Activated CD4-positive, alpha-beta T cell treated with anti-CD3 and anti-CD28 coated beads for 48 hours (primary cell): ENCODE results near the gene PLPP7.
"Not testable (repeated sequence)": the region's sequence is repeated elsewhere in the genome, so short reads cannot be mapped to it uniquely, and the experiment has no call there.

Experiments used
- DNase-seq: peaks from one replicate; pipeline ENCODE4 v3.0.0-alpha.2; 2020

Gene PLPP7

DNA sequence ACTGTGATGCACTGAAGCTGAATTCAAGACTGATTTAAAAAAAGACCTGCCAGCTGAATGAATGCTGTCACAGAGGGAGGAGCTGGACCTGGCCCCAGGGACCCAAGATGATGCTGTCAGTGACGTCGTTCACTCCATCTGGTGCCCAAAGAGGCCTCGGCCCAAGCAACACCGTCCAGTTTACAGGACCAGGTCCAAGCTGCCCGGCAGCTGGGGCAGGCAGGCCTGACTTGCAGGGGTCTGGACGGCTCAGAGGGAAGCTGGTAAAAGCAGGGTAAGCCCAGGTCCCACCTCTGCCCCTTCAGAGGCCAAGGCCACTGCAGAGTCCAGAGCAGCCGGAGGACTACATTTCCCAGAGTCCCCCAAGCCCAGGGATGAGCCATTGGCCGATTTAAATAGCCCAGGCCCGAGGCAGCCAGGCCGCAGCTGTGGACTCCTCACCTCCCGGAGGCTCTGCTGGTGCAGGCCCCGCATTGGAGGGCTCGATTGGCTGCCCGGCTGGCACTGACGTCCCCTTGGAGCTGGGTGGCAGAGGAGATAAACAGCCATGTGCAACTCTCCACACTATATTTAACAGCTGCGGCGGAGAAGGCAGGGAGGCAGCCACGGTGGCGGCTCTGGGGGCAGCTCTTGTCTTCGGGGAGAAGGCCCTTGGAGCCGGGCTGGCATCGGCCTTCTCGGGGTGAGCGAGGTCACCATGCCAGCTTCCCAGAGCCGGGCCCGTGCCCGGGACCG lies at the start of gene PLPP7:
Gene PLPP7 (plus strand): TSS at position 423 of the 735 bp plus-strand sequence. CDS start 275 bp downstream, at position 698.
- no peak for DNase-seq

DNA sequence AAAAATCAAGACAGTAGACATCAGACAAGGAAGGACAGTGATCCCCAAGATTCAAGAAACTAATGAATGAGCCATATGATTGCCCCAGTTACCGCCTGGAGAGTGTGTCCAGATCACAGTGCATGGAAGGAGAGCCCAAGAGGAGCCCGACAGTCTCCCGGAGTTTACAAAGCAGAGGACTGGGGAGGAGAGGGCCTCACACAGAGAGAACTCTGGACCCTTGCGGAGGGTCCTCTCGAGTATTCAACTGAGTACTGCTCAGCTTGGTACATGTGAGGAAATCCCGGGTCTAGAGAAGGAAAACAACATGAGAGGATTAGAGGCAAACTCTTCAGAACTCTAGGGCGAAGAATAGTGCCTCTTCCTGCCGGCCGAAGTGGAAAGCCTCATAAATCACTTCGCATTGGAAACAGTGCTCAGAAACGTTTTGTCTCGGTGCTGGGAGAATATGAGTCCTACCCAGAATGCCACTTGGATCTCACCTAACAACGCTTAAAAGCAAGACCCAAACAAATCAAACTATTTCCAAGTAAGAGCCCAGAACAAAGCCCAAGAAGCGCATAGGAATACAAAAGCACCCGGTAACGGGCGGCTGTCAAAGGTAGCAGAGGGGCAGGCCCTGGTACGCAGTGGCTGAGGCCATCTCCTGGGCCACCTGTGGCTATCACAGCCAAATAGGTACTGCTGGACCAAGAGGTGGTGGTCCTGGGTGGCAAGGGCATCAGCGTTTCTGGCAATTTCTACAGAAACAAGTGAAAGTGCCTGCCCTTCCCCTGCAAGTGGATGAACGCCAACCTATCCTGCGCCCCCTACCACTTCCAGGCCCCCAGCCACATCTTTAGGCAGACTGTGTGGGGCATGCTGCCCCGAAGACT lies 49.2 kb upstream of the PLPP7 start:
- DNase-seq = no peak

DNA sequence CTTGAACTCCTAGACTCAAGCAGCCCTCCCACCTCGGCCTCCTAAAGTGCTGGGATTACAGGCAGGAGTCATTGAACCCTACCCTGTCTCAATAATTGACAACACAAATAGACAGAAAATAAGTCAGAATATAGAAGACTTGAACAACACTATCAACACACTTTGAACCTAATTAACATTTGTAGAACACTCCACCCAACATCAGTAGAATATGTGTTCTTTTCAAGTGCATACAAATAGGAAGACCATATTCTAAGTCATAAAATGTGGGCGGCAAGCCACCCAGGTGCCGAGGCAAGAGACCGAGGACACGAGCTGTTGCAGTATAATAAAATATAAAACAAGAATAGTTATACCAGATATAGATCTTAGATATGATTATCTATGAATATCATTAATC lies 45.2 kb upstream of the PLPP7 start:
- DNase-seq = not testable (repeated sequence)

DNA sequence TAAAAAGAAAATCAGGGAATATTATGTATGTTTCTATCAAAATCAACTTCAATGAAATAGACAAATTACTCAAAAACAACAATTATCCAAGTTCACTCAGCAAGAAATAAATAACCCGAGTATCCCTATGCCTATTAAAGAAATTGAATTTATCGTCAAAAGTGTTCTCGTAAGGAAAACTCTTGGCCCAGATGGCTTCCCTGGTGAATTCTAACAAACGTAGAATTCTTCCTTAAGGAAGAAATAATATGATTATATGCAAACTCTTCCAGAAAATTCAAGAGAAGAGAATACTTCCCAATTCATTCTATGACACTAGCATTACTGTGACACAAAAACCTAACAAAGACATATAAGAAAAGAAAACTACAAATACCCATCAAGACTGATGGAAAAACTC lies 42.9 kb upstream of the PLPP7 start:
- DNase-seq = no peak

DNA sequence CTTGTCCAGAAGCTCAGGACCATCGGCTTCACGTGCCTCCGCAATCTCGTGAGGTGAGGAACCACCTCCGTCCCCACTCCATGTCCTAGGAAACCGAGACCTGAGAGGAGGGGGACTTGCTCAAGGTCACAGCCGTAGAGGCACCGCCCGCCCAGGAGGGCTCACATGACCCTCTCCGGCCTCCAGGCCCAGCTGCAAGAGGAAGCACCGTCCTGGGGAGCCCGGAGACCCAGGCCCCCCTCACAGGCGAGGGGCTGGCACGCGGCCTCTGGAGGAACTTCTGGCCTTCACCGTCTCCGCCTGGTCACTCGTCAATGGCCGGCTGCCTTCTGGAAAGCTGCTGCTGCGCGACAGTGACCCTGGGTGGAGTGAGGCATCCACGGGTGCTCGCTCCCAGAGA lies 37.4 kb upstream of the PLPP7 start:
- DNase-seq = no peak

DNA sequence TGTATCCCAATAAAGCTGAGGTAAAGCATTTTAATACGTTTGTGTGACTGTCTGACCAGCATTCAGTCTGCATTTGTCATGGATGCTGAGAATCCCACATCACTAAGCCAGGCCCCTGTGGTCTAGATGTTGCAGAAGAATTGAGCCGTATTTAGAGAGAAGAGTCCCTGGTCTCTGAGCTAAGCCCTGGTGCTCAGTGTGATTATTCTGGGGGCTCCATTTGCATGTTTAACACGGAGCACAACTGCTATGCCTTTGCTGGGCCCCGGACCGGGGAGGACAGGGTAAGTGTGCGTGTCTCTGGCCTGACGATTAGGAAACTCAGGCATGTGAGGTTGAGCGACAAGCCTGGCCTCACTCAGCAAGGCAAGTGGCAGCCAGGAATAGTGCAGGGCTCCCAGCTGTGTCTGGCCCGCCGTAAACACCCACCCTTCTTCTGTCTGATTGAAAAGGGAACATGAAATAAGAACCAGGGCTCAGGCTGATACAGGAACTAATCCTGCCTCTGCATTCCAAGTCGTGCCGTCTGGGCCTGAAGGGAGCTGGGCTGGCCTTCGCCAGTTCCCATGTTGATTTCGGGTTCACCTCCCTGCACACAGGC lies 35.5 kb upstream of the PLPP7 start:
- no peak for DNase-seq

DNA sequence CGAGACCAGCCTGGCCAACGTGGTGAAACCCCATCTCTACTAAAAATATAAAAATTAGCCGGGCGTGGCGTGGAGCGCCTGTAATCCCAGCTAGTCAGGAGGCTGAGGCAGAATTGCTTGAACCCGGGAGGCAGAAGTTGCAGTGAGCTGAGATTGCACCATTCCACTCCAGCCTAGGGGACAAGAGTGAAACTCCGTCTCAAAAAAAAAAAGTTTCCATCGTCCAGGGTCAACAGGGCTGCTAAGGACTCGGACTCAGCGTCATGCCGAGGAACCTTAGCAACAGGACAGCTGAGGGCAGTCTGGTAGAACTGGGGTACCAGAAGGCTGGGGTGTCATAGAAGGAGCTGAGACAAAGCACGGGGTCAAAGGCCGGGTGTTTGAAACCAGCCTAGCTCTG lies 34.9 kb upstream of the PLPP7 start:
- no peak for DNase-seq

DNA sequence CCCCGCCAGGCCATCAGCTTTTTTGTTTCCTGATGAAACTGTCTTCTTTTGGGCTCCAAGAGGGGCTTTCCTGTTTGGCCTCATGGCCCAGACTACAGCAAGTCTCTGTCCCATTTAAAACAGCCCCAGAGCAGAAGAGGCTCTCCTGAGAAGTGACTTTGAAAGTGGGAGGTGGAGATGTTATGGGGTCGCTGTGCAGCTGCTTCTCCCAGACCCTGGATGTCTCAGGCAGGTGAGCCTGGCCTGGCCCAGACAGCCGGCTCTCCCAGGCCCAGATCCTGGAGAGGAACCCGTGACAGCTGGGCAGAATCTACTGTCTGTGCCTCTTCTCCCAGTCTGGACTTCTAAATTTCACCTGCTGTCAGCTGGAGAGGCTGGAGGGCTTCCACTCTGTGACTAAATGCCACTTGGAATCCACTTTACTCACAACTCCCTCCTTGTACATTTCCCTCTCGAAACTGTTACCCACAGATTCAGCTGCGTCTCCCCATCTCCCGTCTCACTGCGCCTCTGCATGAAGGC lies 33.8 kb upstream of the PLPP7 start:
- DNase-seq = no peak

DNA sequence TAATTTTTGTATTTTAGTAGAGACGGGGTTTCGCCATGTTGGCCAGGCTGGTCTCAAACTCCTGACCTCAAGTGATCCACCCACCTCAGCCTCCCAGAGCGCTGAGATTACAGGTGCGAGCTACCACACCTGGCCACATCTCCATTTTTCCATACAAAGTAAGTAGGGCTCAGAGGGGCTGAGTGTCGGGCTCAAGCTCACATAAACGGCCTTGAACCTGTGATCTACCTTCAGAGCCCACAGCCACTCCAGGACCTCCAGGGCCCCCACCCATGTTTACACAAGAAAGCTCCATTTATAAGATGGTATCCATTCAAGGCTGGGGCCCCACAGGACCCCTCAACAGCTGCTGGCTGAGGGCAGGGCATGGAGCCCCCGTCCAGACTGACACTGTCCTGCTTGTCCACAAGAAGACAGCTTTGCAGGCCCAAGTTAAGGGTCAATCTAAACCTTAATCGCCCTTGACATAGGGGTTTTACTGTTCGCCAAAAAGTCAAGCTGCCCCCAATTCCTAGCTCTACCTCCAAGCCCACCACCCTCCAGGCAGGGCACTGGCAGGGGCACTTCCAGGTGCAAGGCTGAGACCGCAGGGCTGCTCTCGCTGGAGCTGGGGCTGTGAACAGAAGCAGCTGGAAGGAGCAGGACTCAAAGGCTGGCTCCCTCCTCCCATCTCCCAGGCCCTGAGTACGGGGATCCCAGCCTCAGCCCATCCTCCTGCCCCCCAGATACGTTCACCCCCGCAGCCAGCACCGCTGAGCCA lies 32.1 kb upstream of the PLPP7 start:
- no peak for DNase-seq

DNA sequence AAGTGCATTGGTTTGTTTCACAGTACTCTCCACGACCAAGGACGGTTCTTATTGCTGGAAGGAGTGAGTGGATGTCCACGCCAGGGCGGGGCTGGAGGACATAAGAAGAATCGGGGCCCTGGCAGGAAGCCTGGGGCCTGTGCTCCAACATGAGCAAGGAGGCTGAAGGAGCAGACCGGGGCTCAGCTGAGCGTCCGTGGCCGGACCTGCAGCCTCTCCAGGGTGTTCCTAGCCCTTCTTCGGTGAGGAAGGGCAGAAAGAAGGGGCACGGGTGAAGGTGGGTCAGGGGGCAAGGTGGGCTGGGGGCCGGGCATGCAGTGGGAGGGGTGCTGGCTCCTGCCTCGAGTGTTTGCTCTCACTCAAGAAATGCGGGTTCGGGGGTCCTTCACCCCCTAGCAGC lies 31.3 kb upstream of the PLPP7 start:
- no peak for DNase-seq

DNA sequence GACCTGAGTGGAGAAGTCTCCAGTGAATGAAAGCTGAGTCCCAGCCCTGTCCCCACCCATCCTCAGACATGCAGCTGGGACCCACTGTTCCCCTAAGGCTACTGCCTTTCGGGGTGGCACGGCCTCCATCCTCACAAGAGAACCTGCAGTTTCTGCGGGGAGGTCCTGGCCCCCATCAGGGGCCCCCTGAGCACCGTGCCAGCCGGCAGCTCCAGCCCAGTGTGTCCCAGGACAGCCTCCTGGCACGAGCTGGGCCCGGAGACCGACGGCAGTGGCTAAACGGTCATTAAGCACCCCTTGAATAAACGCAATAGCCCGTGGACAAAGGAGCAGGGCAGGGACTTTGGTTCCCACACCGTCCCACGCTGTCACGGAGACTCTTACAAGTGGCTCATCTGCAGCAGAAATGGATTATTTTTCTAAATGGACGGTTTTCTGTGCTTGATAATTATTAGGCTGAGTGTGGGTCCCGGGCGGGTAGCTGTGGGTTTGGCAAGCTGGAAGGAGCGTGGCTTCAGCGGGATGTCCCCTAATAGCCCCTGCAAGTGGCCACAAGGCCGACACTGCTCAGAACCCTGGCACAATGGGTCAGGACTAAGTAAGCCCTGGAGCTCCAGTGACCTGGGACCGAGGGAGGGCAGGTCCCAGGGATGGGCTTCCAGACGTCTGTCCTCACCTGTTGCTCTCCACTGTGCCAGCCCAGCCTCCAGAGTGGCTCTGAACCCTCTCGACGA lies 30.7 kb upstream of the PLPP7 start:
- DNase-seq = no peak

DNA sequence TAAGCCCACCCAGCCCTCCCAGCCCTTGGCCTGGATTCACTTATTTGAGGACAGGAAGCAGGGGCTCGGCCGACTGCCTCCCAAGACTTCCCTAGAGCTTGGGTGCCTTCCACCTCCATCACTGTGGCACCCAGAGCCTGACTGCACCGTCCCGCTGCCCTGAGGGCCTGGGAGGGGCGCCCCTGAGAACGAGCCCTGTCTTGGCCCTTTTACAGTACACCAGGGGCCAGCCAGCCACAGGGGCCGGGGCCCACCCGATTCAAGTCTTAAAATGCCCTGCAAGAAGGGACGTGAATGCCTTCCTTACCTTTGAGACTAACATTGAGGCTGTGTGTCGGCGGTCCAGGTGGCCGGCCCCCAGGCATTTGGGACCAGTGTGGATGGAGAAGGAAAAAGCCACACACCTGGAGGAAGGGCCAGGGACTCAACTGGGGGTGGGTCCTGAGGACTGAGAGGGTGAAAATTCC lies 30.1 kb upstream of the PLPP7 start:
- DNase-seq = no peak

DNA sequence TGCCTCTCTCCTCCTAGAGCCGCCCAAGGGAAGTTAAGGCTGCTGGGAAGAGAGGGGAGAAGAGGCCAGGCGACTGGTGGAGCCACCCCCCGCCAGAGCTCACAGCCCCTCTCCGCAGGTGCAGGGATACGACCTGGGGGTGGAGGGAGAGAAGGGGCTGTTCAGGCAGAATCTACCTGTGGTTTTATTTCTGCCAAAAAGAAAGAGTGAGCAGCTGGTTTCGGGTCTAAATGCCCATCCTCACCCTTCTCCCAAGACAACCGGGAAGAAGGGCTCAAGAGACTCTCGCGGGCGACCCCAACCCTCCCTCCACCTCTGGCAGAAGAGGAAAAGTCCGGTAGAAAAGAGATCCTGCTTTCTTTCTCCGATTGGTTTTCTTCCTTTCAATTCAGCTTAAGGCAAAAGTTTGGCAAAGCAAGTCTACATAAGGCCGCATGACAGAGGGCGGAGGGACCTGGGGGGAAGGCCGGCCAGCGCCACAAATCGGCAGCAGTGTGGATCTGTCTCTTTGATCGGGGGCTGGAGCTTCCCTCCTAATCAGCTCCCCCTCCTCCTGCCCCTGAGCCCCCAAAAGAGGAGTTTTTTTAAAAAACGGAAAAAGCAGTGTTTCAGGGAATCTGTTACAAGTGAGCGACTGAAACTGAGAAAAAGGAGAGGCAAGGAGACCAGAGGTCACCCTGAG lies 29.5 kb upstream of the PLPP7 start:
- no peak for DNase-seq

DNA sequence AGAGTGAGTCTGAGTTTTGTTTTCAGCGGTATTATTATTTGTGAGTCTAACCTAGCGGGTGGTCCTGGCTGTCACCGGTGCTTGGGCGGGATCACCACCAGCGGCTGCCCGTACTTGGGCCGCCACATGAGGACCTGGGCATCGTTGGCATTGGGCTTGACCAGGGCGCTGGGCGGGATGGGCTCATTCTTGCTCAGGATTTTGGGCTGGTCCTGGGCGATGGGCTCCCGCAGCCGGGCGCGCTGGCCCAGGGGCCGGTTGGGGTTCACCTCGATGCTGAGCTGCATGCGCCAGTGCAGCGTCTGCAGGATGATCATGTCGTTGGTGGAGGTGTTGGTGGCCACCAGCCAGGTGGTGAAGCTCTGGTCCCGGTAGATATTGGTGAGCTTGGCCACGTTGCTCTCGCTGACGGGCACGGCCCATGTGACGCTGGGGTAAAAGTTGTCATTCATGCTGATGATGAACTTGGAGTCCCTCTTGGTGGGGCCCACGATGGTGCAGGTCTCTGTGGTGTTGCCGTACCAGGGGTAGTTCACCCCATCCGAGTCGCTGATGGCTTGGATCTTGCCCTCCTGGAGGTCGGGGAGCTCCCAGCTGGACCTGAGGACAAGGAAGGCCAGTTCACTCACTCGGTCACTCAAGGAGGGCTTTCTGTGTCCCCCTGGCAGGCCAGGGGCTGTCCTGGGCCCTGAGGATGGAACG lies 28.6 kb upstream of the PLPP7 start:
- DNase-seq = no peak

DNA sequence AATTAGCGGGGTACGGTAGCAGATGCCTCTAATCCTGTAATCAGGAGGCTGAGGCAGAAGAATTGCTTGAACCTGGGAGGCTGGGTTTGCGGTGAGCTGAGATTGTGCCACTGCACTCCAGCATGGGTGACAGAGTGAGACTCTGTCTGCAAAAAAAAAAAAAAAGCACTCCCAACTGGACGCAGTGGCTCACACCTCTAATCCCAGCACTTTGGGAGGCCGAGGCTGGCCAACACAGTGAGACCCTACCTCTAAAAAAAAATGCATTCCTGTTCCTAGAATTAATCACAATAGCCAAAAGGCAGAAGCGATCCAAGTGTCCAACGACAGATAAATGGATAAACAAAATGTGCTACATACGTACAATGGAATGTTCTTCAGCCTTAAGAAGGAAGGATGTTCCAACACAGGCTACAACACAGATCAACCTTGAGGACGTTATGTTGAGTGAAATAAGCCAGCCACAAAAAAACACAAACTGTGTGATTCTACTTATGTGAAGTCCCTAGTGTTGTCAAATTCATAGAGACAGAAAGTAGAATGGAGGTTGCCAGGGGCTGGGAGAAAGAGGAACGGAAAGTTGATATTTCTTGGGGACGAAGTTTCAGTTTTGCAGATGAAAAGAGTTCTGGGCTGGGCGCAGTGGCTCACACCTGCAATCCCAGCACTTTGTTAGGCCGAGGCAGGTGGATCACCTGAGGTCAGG lies 27.0 kb upstream of the PLPP7 start:
- no peak for DNase-seq

DNA sequence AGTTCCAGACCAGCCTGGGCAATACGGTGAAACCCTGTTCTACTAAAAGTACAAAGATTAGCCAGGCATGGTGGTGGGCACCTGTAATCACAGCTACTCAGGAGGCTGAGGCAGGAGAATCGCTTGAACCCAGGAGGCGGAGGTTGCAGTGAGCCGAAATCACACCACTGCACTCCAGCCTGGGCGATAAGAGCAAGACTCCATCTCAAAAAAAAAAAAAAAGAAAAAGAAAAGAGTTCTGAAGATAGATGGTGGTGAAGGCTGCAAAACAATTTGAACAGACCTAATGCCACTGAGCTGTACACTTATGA lies 26.5 kb upstream of the PLPP7 start:
- not testable (repeated sequence) for DNase-seq

DNA sequence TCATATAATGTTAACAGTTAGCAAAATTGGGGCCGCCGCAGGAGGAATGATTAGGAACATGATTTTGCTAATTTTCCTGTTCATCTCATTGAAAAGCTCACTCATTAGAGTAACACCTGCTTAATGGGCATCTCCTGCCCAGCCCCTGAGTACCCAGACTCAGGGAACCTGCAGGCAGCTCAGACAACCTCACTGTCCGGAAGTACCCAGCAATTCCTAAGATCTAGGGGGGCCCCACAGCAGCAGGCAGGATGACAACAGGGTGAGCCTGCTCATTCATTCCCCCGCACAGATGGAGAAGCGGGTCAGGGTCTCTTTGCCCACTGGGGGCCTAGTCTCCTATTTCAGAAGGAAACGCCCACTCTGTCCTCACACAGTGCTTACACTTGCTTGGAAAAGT lies 25.8 kb upstream of the PLPP7 start:
- no peak for DNase-seq

DNA sequence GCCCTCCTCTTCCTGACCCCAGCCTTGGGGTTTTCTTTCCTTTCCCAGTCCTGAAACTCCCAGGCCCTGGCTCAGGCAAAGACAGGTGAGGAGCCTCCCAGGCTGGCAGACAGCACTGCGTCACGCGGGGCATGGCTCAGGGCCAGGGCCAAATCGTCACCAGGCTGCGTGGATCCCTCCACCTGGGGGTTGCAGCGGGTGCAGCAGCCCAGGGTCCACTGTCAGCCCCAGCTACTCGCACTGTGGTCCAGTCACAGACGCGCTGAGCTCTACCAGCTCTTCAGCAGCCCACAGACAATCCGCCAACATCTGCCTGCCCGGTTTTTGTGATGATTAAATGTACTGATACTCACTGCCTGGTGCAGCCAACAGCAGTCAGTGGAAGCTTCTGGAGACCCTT lies 25.3 kb upstream of the PLPP7 start:
- peak; percentile 48 for DNase-seq

DNA sequence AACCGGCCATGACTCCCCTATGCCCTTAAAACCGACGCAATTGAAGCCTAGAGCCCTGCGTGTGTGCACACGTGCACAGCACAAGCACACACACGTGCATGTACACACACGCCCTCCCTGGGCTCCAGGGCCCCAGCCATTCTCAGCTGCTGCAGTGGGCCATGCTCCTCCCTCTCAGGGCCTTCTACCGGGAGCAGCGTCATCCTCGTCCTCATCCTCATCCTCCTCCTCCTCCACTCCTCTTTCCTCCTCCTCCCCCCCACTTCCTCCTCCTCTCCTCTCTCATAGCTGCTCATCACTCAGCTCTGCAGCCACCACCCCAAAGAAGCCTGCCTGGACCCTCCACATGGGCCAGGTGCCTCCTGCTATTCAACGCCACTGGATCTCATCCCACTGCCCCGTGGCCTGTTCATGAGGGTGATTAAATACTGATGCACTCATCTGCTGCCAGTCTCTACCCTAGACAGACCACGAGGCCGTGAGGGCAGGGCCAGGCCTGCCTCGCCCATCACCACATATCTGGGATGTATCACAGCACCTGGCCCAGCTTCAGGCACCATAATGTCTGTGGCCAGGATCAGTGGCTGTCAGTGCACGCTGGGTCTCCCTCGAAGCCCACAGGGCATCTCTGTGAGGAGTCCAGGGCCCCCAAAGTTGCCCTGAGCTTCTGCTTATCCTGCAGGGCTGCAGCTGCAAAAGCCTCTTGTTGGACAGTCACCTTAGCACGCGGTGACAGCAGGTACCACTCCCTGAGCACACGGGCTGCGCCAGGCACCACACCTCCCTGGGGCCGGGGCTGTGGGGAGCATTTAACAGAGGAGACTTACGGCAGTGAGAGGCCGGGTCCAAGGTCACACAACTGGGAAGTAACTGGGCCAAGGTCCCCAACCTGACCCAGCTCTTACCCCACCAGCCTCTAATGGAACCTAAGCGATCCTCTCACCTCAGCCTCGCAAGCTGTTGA lies 23.0 kb upstream of the PLPP7 start:
- DNase-seq = peak; percentile 73
